ENCODE measurements around the gene PLEKHA1.

The PLEKHA1 gene

GRCh38 chr10:122476333-122476695 lies 101.8 kb downstream of the PLEKHA1 start:
- Histone ChIP-seq H3K4me2 (ENCODE audit: insufficient read depth, low read length) (no peak overlapping the region), H3K9ac (ENCODE audit: low read depth, low read length) (no peak overlapping the region)

GRCh38 chr10:122477436-122477835 lies 102.9 kb downstream of the PLEKHA1 start:
- no peak overlapping the region for H3K4me2 ChIP-seq (ENCODE audit: insufficient read depth, low read length)
- no peaks in the 10 kb centered on the region for H4K20me1 ChIP-seq (ENCODE audit: insufficient read depth, low read length)
- no peak for DNase-seq
- no peak for ATAC-seq (ENCODE audit: insufficient read depth, low read depth)
- H3K27me3 ChIP-seq (ENCODE audit: insufficient read depth, low read length, poor library complexity) = no peaks in the 10 kb centered on the region
- no peak for TF ChIP-seq CTCF (IDR thresholded peaks at IDR 0.05; ENCODE audit: borderline replicate concordance, extremely low read depth, low read length, poor library complexity, severe bottlenecking)
- TF ChIP-seq EZH2 (IDR thresholded peaks at IDR 0.05; ENCODE audit: borderline replicate concordance, low read depth, low read length, severe bottlenecking) = no peak
- H3K4me3 ChIP-seq (ENCODE audit: low read depth in 1 of 2, low read length in 2 of 2) = no peak overlapping the region
- H2AFZ ChIP-seq (ENCODE audit: low read depth, low read length) = no peak overlapping the region
- H3K9ac ChIP-seq (ENCODE audit: low read depth, low read length) = no peak overlapping the region
- no peaks in the 10 kb centered on the region for H3K36me3 ChIP-seq (ENCODE audit: insufficient read depth, low read length)
- no peaks in the 10 kb centered on the region for H3K4me1 ChIP-seq (ENCODE audit: insufficient read depth, low read length)
- peaks cover 2% of the 10 kb centered on the region for H3K9me3 ChIP-seq (ENCODE audit: insufficient read depth, low read length, severe bottlenecking)
- H3K27ac ChIP-seq (ENCODE audit: low read length) = no peak overlapping the region
- no peaks in the 10 kb centered on the region for H3K79me2 ChIP-seq (ENCODE audit: insufficient read depth, low read length)

More at GRCh38 chr10:122476333-122476695, 101.8 kb downstream of the PLEKHA1 start:
- Histone ChIP-seq H3K4me1 (ENCODE audit: insufficient read depth, low read length) (no peaks in the 10 kb centered on the region), H3K36me3 (ENCODE audit: insufficient read depth, low read length) (no peaks in the 10 kb centered on the region), H2AFZ (ENCODE audit: low read depth, low read length) (no peak overlapping the region), H4K20me1 (ENCODE audit: insufficient read depth, low read length) (no peaks in the 10 kb centered on the region), H3K27me3 (ENCODE audit: insufficient read depth, low read length, poor library complexity) (no peaks in the 10 kb centered on the region), H3K4me3 (ENCODE audit: low read depth in 1 of 2, low read length in 2 of 2) (no peak overlapping the region), H3K79me2 (ENCODE audit: insufficient read depth, low read length) (no peaks in the 10 kb centered on the region), H3K27ac (ENCODE audit: low read length) (no peak overlapping the region), H3K9me3 (ENCODE audit: insufficient read depth, low read length, severe bottlenecking) (peaks cover 2% of the 10 kb centered on the region)
- no peak for ATAC-seq (ENCODE audit: insufficient read depth, low read depth)
- DNase-seq = no peak
- TF ChIP-seq CTCF (IDR thresholded peaks at IDR 0.05; ENCODE audit: borderline replicate concordance, extremely low read depth, low read length, poor library complexity, severe bottlenecking) (no peak), EZH2 (IDR thresholded peaks at IDR 0.05; ENCODE audit: borderline replicate concordance, low read depth, low read length, severe bottlenecking) (no peak)

- Histone ChIP-seq H3K27me3 (ENCODE audit: insufficient read depth, low read length, poor library complexity) (no peaks in the 10 kb centered on the region), H3K79me2 (ENCODE audit: insufficient read depth, low read length) (no peaks in the 10 kb centered on the region), H3K27ac (ENCODE audit: low read length) (no peak overlapping the region), H2AFZ (ENCODE audit: low read depth, low read length) (no peak overlapping the region), H3K4me3 (ENCODE audit: low read depth in 1 of 2, low read length in 2 of 2) (no peak overlapping the region), H4K20me1 (ENCODE audit: insufficient read depth, low read length) (no peaks in the 10 kb centered on the region), H3K4me2 (ENCODE audit: insufficient read depth, low read length) (no peak overlapping the region), H3K36me3 (ENCODE audit: insufficient read depth, low read length) (no peaks in the 10 kb centered on the region), H3K9ac (ENCODE audit: low read depth, low read length) (no peak overlapping the region), H3K4me1 (ENCODE audit: insufficient read depth, low read length) (no peaks in the 10 kb centered on the region), H3K9me3 (ENCODE audit: insufficient read depth, low read length, severe bottlenecking) (peaks cover 2% of the 10 kb centered on the region)
- no peak for ATAC-seq (ENCODE audit: insufficient read depth, low read depth)
- TF ChIP-seq CTCF (IDR thresholded peaks at IDR 0.05; ENCODE audit: borderline replicate concordance, extremely low read depth, low read length, poor library complexity, severe bottlenecking) = no peak
- no peak for TF ChIP-seq EZH2 (IDR thresholded peaks at IDR 0.05; ENCODE audit: borderline replicate concordance, low read depth, low read length, severe bottlenecking)
- DNase-seq = no peak
Measured at GRCh38 chr10:122478971-122479370, 104.5 kb downstream of the PLEKHA1 start.

Data from DND-41 (cell line).